ENCODE data around the gene OR51Q1.

Gene OR51Q1

DNA sequence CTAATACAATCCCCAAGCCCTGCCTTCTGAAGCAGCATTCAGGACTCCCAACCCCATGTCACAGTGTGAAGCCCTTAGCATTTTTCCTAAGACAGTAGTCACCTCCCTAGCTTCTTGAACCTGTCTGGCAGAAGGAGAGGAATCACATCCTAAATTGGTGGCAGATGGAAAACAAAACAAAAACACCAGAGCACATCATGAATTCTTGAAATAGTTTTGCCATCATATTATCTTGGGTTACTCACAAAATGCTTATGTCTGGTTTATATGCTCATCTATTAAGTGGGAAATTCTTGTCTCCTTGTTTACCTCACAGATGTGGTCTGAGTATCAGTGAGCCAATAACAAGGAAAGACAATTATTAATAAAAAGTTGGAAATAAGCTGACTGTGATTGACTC, 23.0 kb upstream of the OR51Q1 start:
- no peak overlapping the region for H3K4me3 ChIP-seq (replicated peaks; ENCODE audit: low read depth, low read length)
- TF ChIP-seq, protein P1, sequence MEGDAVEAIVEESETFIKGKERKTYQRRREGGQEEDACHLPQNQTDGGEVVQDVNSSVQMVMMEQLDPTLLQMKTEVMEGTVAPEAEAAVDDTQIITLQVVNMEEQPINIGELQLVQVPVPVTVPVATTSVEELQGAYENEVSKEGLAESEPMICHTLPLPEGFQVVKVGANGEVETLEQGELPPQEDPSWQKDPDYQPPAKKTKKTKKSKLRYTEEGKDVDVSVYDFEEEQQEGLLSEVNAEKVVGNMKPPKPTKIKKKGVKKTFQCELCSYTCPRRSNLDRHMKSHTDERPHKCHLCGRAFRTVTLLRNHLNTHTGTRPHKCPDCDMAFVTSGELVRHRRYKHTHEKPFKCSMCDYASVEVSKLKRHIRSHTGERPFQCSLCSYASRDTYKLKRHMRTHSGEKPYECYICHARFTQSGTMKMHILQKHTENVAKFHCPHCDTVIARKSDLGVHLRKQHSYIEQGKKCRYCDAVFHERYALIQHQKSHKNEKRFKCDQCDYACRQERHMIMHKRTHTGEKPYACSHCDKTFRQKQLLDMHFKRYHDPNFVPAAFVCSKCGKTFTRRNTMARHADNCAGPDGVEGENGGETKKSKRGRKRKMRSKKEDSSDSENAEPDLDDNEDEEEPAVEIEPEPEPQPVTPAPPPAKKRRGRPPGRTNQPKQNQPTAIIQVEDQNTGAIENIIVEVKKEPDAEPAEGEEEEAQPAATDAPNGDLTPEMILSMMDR (IDR thresholded peaks at IDR 0.05; ENCODE audit: low read length, missing control alignments): no peak
- no peak for DNase-seq (ENCODE audit: low read depth)

DNA sequence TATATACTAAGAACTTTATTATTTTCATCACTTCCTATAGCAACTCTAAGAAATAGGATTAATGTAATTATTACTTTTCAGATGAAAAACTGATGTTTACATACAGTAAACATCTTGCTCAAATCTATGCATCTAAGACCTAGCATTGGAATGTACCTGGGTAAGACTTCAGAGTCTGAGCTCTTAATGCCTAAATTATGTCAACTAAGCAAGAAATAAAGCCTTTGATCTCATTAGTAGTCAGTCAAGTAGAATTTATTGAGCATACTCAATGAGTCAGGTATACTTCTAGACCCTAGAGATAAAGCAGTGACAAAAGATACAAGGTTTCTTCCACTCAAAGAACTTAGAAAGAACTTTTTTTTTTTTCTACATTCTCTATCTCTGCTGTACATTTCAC, 16.7 kb upstream of the OR51Q1 start:
- DNase-seq (ENCODE audit: low read depth): no peak
- TF ChIP-seq, protein P1 (IDR thresholded peaks at IDR 0.05; ENCODE audit: low read length, missing control alignments): no peak
- no peak overlapping the region for H3K4me3 ChIP-seq (replicated peaks; ENCODE audit: low read depth, low read length)

DNA sequence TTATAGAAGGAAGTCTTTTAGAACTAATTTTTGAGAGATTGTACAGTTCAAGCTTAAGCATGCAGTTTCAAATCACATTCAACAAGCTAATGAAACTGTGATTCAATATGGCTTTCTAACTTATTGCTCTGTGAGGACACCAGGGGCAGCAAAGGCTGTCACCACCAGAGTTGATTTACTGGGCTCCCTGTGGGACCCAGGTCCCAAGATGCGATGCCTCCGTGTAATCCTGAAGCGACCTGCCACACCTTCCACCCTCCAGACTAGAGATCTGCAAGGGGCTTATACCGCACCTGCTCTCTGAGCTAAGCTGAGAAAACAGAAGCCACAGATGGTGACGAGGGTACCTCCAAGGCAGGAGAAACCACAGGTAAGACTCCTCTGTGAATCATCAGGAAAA, 918 bp upstream of the OR51Q1 start:
- no peak overlapping the region for H3K4me3 ChIP-seq (replicated peaks; ENCODE audit: low read depth, low read length)
- TF ChIP-seq, protein P1 (IDR thresholded peaks at IDR 0.05; ENCODE audit: low read length, missing control alignments): no peak
- DNase-seq (ENCODE audit: low read depth): no peak

DNA sequence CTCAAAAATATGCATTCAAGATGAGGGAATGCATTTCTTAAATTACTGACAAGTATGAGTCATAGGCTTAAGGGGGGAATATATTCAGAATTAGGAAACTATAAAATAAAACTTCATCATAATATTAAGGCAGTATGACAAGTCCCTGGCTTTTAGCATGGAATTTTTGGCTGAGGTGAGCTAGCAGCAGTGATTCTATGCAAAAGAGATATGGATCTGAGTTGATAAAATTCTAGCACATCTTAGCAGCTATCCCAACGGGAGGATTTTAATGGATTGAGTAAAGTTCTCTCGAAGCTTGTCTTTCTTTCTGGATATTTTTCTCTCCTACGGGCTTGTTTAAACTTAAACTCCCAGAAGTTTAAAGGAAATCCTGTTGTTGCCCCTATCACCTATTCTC, 1.2 kb downstream of the OR51Q1 start:
- TF ChIP-seq, protein P1 (IDR thresholded peaks at IDR 0.05; ENCODE audit: low read length, missing control alignments): no peak
- DNase-seq (ENCODE audit: low read depth): no peak
- H3K4me3 ChIP-seq (replicated peaks; ENCODE audit: low read depth, low read length): no peak overlapping the region

DNA sequence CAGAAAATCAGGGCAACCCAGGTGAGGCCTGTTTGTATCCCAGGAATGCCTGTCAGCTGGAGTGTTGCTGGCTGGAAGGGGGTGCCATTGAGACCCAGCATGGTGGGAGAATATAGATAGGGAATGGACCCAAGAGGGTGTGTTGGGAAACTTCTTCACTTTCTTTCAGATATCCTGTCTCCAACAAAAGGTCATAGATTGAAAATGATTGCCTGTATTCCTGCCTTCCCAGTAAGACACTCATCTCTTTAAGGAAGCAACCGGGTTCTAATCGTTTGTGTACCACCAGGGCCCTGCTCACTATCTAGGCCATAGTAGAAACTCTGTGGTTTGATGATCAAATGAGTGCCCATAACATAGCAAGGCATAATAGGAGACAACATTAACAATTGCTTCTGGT, 19.5 kb downstream of the OR51Q1 start, which contains the start of gene OR51I1:
Gene OR51I1 (minus strand): TSS at position 101 of the 400 bp plus-strand sequence. CDS start 0 bp downstream, at position 101.
- DNase-seq (ENCODE audit: low read depth): no peak
- TF ChIP-seq, protein P1 (IDR thresholded peaks at IDR 0.05; ENCODE audit: low read length, missing control alignments): no peak
- no peak within 1 kb of the TSS for H3K4me3 ChIP-seq (replicated peaks; ENCODE audit: low read depth, low read length)

DNA sequence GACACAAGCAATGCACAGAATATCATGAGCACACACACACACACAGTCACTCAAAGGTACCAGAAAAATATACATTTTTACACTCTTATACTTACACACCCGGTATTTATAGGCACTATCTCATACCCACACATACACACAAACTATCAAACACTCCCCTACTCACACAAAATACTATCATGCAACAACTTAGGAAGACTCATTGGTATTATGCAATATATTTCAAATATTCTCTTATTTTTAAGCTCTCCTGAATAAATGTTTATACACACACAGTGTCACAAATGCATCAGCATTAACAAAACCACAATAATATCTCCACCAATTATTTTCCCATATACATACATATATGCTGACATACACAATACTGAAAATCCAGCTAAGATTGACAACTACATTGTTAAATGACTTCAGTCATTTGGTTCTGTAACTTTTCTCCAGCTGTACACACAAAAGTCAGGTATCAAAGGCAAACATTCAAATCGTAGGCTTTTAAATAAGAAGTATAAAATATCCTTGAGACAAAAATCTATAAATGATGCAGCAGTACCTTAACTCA, 22.0 kb downstream of the OR51Q1 start:
- no peak overlapping the region for H3K4me3 ChIP-seq (replicated peaks; ENCODE audit: low read depth, low read length)
- no peak for DNase-seq (ENCODE audit: low read depth)
- TF ChIP-seq, protein P1 (IDR thresholded peaks at IDR 0.05; ENCODE audit: low read length, missing control alignments): no peak

DNA sequence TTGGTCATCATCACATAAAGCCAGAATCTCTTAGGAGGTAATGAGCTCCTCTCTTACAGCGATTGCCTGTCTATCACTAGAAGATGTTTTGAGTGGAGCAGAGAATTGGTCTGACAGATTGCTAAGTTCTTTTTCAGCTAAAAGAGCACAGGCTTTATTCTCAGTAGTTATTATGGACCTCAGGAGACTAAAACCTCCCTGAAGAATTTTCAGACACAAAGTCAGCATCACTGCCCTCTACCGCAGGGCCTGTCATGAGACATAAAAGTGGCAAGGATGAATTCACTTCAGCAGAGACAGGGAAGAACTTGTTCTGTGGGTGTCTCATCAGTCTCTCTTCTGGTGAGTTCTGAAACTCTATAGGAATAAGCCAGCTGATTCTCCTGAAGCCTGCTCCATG, 27.1 kb downstream of the OR51Q1 start, which contains the start of gene OR51I2:
Gene OR51I2 (plus strand): TSS at position 301 of the 400 bp plus-strand sequence. CDS start 4,166 bp downstream, outside the sequence.
- H3K4me3 ChIP-seq (replicated peaks; ENCODE audit: low read depth, low read length): no peak within 1 kb of the TSS
- DNase-seq (ENCODE audit: low read depth): no peak
- TF ChIP-seq, protein P1 (IDR thresholded peaks at IDR 0.05; ENCODE audit: low read length, missing control alignments): no peak
